ENCODE data around the gene INSR.

DNA sequence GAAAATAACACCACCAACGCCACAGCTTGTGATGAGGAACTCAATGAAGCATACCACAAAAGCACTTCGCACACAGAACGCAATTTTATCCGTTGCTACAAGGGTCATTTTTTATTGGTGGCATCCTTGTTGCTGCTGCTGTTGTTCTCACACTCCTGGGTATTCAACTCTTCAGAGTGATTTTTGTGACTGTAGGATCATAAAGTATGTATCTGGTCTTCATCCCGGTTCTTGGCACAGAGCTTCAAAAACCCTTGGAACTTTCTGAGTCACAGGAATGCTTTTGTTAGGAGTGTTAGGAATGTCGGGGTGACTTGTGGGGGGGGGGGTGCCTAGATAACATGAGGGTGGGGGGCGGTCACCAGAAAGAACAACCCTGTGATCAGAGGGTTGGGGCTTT is 116.3 kb downstream of the INSR start:
- TF ChIP-seq, protein P1, sequence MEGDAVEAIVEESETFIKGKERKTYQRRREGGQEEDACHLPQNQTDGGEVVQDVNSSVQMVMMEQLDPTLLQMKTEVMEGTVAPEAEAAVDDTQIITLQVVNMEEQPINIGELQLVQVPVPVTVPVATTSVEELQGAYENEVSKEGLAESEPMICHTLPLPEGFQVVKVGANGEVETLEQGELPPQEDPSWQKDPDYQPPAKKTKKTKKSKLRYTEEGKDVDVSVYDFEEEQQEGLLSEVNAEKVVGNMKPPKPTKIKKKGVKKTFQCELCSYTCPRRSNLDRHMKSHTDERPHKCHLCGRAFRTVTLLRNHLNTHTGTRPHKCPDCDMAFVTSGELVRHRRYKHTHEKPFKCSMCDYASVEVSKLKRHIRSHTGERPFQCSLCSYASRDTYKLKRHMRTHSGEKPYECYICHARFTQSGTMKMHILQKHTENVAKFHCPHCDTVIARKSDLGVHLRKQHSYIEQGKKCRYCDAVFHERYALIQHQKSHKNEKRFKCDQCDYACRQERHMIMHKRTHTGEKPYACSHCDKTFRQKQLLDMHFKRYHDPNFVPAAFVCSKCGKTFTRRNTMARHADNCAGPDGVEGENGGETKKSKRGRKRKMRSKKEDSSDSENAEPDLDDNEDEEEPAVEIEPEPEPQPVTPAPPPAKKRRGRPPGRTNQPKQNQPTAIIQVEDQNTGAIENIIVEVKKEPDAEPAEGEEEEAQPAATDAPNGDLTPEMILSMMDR (IDR thresholded peaks at IDR 0.05) = no peak
- TF ChIP-seq ZFX (IDR thresholded peaks at IDR 0.05; ENCODE audit: borderline replicate concordance) = no peak
